GM12878 (cell line): ENCODE data around the gene ELL. TPM values are rescaled to one million over a fixed set of nuclear protein-coding genes. Genes with fewer than 3 reads are reported as not detected.

Experiments
- ATF2 ChIP-seq: IDR thresholded peaks from 2 replicates; pipeline ENCODE4 v1.6.1; 2012; ENCODE audit warnings: low read length, inconsistent platforms
- BCL11A ChIP-seq: IDR thresholded peaks from 2 replicates; pipeline ENCODE4 v1.6.1; 2011; ENCODE audit warnings: low read depth, low read length
- BCLAF1 ChIP-seq: fragments of 450-650 bp; IDR thresholded peaks from 2 replicates; pipeline ENCODE4 v1.6.1; 2017; ENCODE audit warnings: antibody characterized with exemption, mild to moderate bottlenecking, moderate library complexity
- EGR1 ChIP-seq, 2 experiments: IDR thresholded peaks; 1 replicate in 1 of 2; 2 replicates in 1 of 2; pipeline ENCODE4 v1.6.1; 2011 to 2012; ENCODE audit warnings: low read depth in 2 of 2, low read length in 2 of 2, borderline replicate concordance in 1 of 2, mild to moderate bottlenecking in 1 of 2, moderate library complexity in 1 of 2
- HCFC1 ChIP-seq: fragments of 150-350 bp; IDR thresholded peaks from 2 replicates; pipeline ENCODE4 v1.6.1; 2014; ENCODE audit warnings: low read length
- HDAC2 ChIP-seq: fragments of 200-600 bp; sonication (generic); IDR thresholded peaks from 2 replicates; pipeline ENCODE4 v1.6.1; 2017
- HDGF ChIP-seq: fragments of 450-650 bp; IDR thresholded peaks from 2 replicates; pipeline ENCODE4 v1.6.1; 2016; ENCODE audit warnings: antibody characterized with exemption
- IKZF2 ChIP-seq, 2 experiments: fragments of 450-650 bp; IDR thresholded peaks; 2 replicates each; pipeline ENCODE4 v1.6.1; 2017; ENCODE audit warnings: mild to moderate bottlenecking in 2 of 2, moderate library complexity in 2 of 2
- MXI1 ChIP-seq: fragments of 150-350 bp; IDR thresholded peaks from 2 replicates; pipeline ENCODE4 v1.6.1; 2011; ENCODE audit warnings: low read depth, mild to moderate bottlenecking, inconsistent platforms, low read length, improper control_type of control experiment
- NR2C2 ChIP-seq: IDR thresholded peaks from 2 replicates; pipeline ENCODE4 v1.6.1; 2011; ENCODE audit warnings: borderline replicate concordance, low read depth; ENCODE audit not compliant: control insufficient read depth, insufficient read length
- NRF1 ChIP-seq: conservative IDR thresholded peaks from 2 replicates; pipeline ENCODE4 v1.6.1; 2011; ENCODE audit warnings: mild to moderate bottlenecking, low read depth, low read length, improper control_type of control experiment
- RB1 ChIP-seq: fragments of 450-650 bp; formaldehyde crosslinking; IDR thresholded peaks from 2 replicates; pipeline ENCODE4 v1.6.1; 2017; ENCODE audit warnings: mild to moderate bottlenecking, borderline replicate concordance
- RCOR1 ChIP-seq: conservative IDR thresholded peaks from 2 replicates; pipeline ENCODE4 v1.6.1; 2012; ENCODE audit warnings: low read depth, low read length, improper control_type of control experiment
- RUNX3 ChIP-seq: IDR thresholded peaks from 2 replicates; pipeline ENCODE4 v1.6.1; 2012; ENCODE audit warnings: low read length, inconsistent platforms
- TAF1 ChIP-seq: IDR thresholded peaks from 2 replicates; pipeline ENCODE4 v1.6.1; 2011; ENCODE audit warnings: mild to moderate bottlenecking, low read depth, low read length, borderline replicate concordance
- USF1 ChIP-seq: IDR thresholded peaks from 2 replicates; pipeline ENCODE4 v1.6.1; 2011; ENCODE audit warnings: borderline replicate concordance, low read depth, mild to moderate bottlenecking, moderate library complexity, mixed read lengths, low read length; ENCODE audit not compliant: insufficient read depth; ENCODE audit errors: extremely low read length
- WRNIP1 ChIP-seq: IDR thresholded peaks from 2 replicates; pipeline ENCODE4 v1.6.1; 2011; ENCODE audit warnings: low read depth, low read length, improper control_type of control experiment, borderline replicate concordance
- YBX1 ChIP-seq: fragments of 450-650 bp; IDR thresholded peaks from 2 replicates; pipeline ENCODE4 v1.6.1; 2016; ENCODE audit warnings: antibody characterized with exemption
- ZNF274 ChIP-seq: IDR thresholded peaks from one replicate; pipeline ENCODE4 v1.8.0; 2011; ENCODE audit not compliant: insufficient read length, insufficient read depth
- ZNF384 ChIP-seq: IDR thresholded peaks from 2 replicates; pipeline ENCODE4 v1.6.1; 2012; ENCODE audit warnings: low read depth, mild to moderate bottlenecking, low read length, improper control_type of control experiment, borderline replicate concordance
- ZNF687 ChIP-seq: fragments of 450-650 bp; IDR thresholded peaks from 2 replicates; pipeline ENCODE4 v1.6.1; 2017; ENCODE audit warnings: mild to moderate bottlenecking, moderate library complexity
- polyA plus RNA-seq, 11 experiments: library from polyadenylated mRNA; depleted of rRNA in 4 of 11; unstranded in 6 of 11; stranded (reverse) in 5 of 11; fragments of >200 nt; fragmentation: Nextera tagmentation in 4 of 11; fragmentation: Illumina TruSeq in 1 of 11; extraction: Ambion mirVana in 4 of 11; extraction: Trizol in 1 of 11; gene quantifications; 1 replicate in 1 of 11; 2 replicates in 10 of 11; pipeline versions ENCODE4 v1.2.1 to v1.2.3, GENCODE V29; 2011 to 2016; ENCODE audit warnings: inconsistent platforms in 2 of 11, missing spikeins in 2 of 11, low read depth in 1 of 11
- total RNA-seq, 4 experiments: library from RNA; depleted of rRNA in 3 of 4; stranded (reverse); fragments of >200 nt in 3 of 4; fragmentation: Illumina TruSeq in 1 of 4; extraction: Trizol in 1 of 4; gene quantifications; 2 replicates each; pipeline versions ENCODE4 v1.2.1 to v1.2.3, GENCODE V29; 2013 to 2021

The ELL gene
- total and polyA plus RNA-seq, 10 of the 15 experiments (the other 5 are each of a cell fraction or from before 2014, with no cell fraction given): 0.91 to 25.0 (median 9.1) TPM

GRCh38 chr19:18419195-18419698 is 102.6 kb downstream of the ELL start, which contains the start of gene SSBP4 (continued):
- TF ChIP-seq USF1 (no peak), NR2C2 (no peak), WRNIP1 (no peak), NRF1 (peak; percentile 44), YBX1 (no peak), MXI1 (peak; percentile 85), EGR1 (IDR thresholded peaks at IDR 0.05; ENCODE audit: borderline replicate concordance in 1 of 2, low read depth in 2 of 2, low read length in 2 of 2) (peak in 1 of 2 experiments; percentile 72; a peak in 1 of 3 replicates), HDGF (no peak), IKZF2 (IDR thresholded peaks at IDR 0.05) (no peak), BCL11A (no peak), ATF2 (no peak), HCFC1 (no peak), TAF1 (no peak), RB1 (peak; percentile 88), ZNF274 (no peak), BCLAF1 (no peak; the same call in 1 of the 2 replicates), RUNX3 (no peak), ZNF384 (no peak), ZNF687 (0 out of 2 replicates have a peak, but pooled peaks have one; percentile 43), RCOR1 (no peak), HDAC2 (no peak)
